ENCODE results near the gene ZFAND2A.
"Not testable (repeated sequence)": the region's sequence is repeated elsewhere in the genome, so short reads cannot be mapped to it uniquely, and the experiment has no call there.

The ZFAND2A gene

DNA sequence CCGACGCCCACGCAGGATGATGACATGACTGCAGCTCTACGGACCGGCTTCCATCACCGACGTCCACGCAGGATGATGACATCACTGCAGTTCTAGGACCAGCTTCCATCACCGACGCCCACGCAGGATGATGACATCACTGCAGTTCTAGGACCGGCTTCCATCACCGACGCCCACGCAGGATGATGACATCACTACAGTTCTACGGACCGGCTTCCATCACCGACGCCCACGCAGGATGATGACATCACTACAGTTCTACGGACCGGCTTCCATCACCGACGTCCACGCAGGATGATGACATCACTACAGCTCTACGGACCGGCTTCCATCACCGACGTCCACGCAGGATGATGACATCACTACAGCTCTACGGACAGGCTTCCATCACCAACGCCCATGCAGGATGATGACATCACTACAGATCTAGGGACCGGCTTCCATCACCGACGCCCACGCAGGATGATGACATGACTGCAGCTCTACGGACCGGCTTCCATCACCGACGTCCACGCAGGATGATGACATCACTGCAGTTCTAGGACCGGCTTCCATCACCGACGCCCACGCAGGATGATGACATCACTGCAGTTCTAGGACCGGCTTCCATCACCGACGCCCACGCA, 43.5 kb downstream of the ZFAND2A start:
- H3K4me3 Mint-ChIP-seq; DNase-seq (ENCODE audit: low spot score); H3K36me3 Mint-ChIP-seq (ENCODE audit: low read depth); H3K27ac Mint-ChIP-seq; H3K9me3 Mint-ChIP-seq; H3K4me1 Mint-ChIP-seq (ENCODE audit: low read depth); H3K27me3 Mint-ChIP-seq (ENCODE audit: low read depth): not testable (repeated sequence)

GRCh38 chr7:1115171-1116045, 44.6 kb downstream of the ZFAND2A start:
- not testable (repeated sequence) for H3K9me3 Mint-ChIP-seq; H3K4me1 Mint-ChIP-seq (ENCODE audit: low read depth); H3K27me3 Mint-ChIP-seq (ENCODE audit: low read depth); H3K4me3 Mint-ChIP-seq; H3K36me3 Mint-ChIP-seq (ENCODE audit: low read depth)
- H3K27ac Mint-ChIP-seq: peak overlapping the region; percentile 60
- DNase-seq (ENCODE audit: low spot score): peak; percentile 29

DNA sequence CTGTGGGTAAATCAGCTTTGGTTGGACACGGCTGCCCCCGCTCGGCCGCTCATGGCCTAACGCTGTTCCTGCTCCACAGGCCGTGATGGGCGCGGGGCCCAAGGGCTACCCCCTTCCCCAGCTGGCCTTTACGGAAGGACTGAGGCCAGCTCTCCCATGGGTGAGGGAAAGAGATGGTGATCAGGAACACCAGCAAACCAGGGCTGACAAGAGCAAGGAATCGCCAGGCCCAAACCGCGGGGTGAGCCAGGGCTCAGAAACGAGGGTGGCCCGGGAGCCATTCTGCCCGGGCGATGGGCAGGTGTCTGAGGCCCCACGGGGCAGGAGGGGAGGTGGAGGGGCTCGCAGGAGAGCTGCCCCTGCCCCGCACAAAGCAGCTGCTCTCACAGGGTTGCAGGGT, 45.5 kb downstream of the ZFAND2A start:
- H3K27ac Mint-ChIP-seq: no peak overlapping the region
- DNase-seq (ENCODE audit: low spot score): no peak
- H3K36me3 Mint-ChIP-seq (ENCODE audit: low read depth): no peaks in the 10 kb centered on the region
- H3K27me3 Mint-ChIP-seq (ENCODE audit: low read depth): no peaks in the 10 kb centered on the region
- H3K4me1 Mint-ChIP-seq (ENCODE audit: low read depth): peaks cover 3% of the 10 kb centered on the region
- H3K9me3 Mint-ChIP-seq: peaks cover 5% of the 10 kb centered on the region
- H3K4me3 Mint-ChIP-seq: no peak overlapping the region

DNA sequence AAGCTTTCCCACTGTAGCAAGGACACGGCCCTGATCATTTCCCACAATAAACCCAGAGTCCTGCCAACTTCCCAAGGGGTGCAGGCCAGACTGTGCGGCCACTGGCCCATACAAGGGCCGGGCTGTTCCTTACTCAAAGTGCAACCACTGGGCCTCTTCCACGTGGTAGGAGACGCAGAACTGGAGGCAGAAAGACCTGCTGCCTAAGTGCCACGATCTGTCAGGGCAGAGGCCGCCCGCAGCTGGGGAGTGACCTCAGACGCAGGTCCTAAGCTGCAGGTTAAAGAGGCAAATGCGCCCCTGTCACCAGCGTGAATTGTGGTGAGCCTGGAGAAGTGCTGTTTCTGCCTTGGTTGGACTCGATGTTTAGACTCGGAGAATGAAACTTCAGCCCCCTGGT, 45.9 kb downstream of the ZFAND2A start:
- Mint-ChIP-seq H3K4me1 (ENCODE audit: low read depth) (peaks cover under 1% of the 10 kb centered on the region), H3K9me3 (peaks cover 5% of the 10 kb centered on the region), H3K4me3 (no peak overlapping the region), H3K27ac (no peak overlapping the region), H3K27me3 (ENCODE audit: low read depth) (no peaks in the 10 kb centered on the region), H3K36me3 (ENCODE audit: low read depth) (no peaks in the 10 kb centered on the region)
- DNase-seq (ENCODE audit: low spot score): no peak

DNA sequence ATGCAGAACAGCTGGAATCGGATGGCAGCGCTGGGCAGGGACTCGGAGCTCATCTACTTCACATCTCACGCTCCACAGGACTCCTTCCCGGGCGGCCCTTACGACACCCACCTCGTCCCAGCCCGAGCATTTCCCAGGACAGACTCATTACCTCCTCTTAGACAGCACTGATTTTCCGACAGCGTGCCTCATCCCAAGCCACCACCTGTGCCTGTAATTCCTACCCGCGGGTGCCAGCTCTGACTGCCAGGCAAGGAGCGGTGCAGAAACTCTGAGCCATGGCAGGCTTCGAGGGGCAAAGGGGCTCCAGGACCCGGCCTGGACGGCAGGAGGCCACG, 46.5 kb downstream of the ZFAND2A start:
- H3K27me3 Mint-ChIP-seq (ENCODE audit: low read depth): no peaks in the 10 kb centered on the region
- peaks cover 5% of the 10 kb centered on the region for H3K9me3 Mint-ChIP-seq
- H3K27ac Mint-ChIP-seq: no peak overlapping the region
- no peak overlapping the region for H3K4me3 Mint-ChIP-seq
- DNase-seq (ENCODE audit: low spot score): no peak
- no peaks in the 10 kb centered on the region for H3K4me1 Mint-ChIP-seq (ENCODE audit: low read depth)
- H3K36me3 Mint-ChIP-seq (ENCODE audit: low read depth): no peaks in the 10 kb centered on the region

DNA sequence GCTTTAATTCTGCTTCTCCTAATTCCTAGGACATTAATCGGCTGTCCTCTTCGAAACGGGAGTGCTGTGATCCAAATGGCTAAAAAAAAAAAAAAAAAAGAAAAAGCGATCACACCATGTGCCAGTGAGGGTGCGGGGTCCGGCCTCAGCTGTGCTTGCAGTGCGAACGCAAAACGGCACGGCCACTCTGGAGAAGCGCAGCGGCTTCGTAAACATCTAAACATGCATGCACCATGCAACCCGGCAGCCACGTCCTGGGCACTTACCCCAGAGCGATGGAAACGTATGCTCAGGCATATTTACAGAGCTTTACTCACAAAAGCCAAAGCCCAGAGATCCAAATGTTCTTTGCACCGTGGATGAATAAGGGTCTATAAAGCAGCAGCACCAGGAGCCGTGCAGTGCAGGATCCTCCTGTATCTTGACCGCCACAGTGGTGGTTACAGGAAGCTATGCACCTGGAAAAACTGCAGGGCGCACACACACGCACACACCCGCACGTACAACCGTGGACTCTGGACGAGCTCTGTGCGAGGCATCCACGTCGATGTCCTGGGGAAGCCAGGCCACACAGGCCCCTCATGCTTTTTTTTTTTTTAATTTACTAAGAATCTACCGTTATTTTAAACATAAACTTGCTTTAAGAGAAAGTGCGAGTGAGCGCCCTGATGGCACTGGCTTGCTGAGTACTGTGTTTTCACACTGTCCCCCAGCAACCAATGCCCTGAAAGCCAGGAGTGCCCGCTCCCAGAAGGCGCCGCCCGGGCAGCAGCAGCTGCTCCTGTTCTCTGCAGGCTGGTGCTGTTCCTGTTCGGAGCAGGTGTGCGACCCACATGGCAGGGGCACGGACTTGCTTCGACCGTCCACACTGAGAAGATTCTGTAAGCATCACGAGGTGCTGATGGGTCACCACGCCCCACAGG, 47.1 kb downstream of the ZFAND2A start:
- Mint-ChIP-seq H3K36me3 (ENCODE audit: low read depth) (no peaks in the 10 kb centered on the region), H3K27ac (no peak overlapping the region), H3K4me3 (no peak overlapping the region), H3K27me3 (ENCODE audit: low read depth) (no peaks in the 10 kb centered on the region), H3K4me1 (ENCODE audit: low read depth) (no peaks in the 10 kb centered on the region), H3K9me3 (peaks cover 5% of the 10 kb centered on the region)
- DNase-seq (ENCODE audit: low spot score): no peak

DNA sequence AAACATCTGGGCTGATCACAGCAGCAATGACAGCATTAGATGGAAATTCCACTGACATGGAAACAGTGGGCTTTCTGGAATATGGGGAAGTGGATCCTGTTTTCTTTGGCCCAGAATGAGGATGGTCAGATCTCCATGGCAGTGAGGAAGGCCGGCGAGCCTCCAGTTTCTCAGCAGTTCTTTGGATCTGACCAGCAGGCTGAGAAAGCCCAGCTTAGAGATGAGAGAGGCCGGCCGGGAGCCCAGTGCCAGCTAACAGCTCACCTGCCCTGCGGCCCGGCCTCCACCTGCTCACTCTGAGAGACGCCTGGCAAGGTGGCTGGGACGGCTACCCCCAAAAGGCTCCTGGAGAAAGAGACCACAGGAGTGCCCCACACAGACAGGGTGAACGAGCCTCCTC, 47.9 kb downstream of the ZFAND2A start:
- no peak overlapping the region for H3K27ac Mint-ChIP-seq
- no peaks in the 10 kb centered on the region for H3K27me3 Mint-ChIP-seq (ENCODE audit: low read depth)
- H3K4me3 Mint-ChIP-seq: no peak overlapping the region
- H3K9me3 Mint-ChIP-seq: no peaks in the 10 kb centered on the region
- H3K36me3 Mint-ChIP-seq (ENCODE audit: low read depth): no peaks in the 10 kb centered on the region
- H3K4me1 Mint-ChIP-seq (ENCODE audit: low read depth): no peaks in the 10 kb centered on the region
- DNase-seq (ENCODE audit: low spot score): no peak

GRCh38 chr7:1111156-1111555, 48.8 kb downstream of the ZFAND2A start:
- Mint-ChIP-seq H3K4me3 (no peak overlapping the region), H3K9me3 (no peaks in the 10 kb centered on the region), H3K36me3 (ENCODE audit: low read depth) (no peaks in the 10 kb centered on the region), H3K27ac (no peak overlapping the region), H3K4me1 (ENCODE audit: low read depth) (no peaks in the 10 kb centered on the region), H3K27me3 (ENCODE audit: low read depth) (no peaks in the 10 kb centered on the region)
- no peak for DNase-seq (ENCODE audit: low spot score)

DNA sequence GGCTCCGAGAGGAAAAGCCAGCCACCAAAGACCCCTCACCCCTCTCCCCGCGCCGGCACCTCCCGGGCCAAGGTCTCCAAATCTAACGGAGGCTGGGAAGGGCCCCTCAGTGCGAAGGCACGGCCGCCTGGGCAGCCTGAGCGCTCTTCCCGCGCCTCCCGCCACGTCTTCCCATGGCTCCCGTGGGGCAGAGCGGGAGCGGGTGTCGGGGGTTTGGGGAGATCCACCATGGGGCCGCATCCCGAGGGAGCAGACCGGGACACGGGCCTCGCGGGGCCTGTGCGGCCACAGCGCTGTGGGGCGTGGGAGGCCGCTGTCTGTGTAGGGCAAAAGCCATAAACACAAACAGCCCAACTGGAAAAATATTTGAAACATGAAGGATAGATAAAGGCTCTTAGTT, 49.6 kb downstream of the ZFAND2A start:
- Mint-ChIP-seq H3K27me3 (ENCODE audit: low read depth) (no peaks in the 10 kb centered on the region), H3K4me3 (no peak overlapping the region), H3K4me1 (ENCODE audit: low read depth) (no peaks in the 10 kb centered on the region), H3K27ac (no peak overlapping the region), H3K9me3 (no peaks in the 10 kb centered on the region), H3K36me3 (ENCODE audit: low read depth) (no peaks in the 10 kb centered on the region)
- DNase-seq (ENCODE audit: low spot score): no peak

GRCh38 chr7:1109581-1110310, 50.2 kb downstream of the ZFAND2A start:
- Mint-ChIP-seq H3K36me3 (ENCODE audit: low read depth) (no peaks in the 10 kb centered on the region), H3K27me3 (ENCODE audit: low read depth) (no peaks in the 10 kb centered on the region), H3K27ac (no peak overlapping the region), H3K9me3 (no peaks in the 10 kb centered on the region), H3K4me1 (ENCODE audit: low read depth) (peaks cover 4% of the 10 kb centered on the region), H3K4me3 (no peak overlapping the region)
- no peak for DNase-seq (ENCODE audit: low spot score)

DNA sequence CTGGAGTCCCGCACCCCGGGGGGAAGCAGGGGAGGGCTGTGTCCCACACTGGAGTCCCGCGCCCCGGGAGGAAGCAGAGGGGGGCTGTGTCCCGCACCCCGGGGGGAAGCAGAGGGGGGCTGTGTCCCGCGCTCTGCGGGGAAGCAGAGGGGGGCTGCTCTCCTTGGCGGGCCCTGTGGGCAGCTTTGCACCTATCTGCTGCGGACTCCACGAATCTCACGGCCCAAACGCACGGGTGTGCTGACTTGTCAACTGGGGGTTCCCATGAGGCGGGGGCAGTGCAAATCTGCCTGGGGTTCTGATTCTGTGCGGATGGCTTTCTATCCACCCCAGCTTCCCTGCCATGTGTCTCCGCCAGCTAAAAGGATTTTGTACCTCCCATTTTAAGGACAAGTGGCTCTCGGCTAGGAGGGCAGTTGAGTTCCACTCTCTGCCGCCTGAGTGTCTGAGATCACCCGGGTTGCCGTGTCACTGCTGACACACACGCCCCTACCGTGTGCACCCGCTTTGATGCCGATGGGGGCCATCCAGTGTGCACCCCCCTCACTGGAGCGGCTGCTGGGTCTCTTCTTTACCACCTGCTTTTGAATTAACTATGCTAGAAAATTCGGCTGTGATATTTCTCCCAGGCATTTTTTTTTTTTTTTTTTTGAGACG, 51.6 kb downstream of the ZFAND2A start:
- Mint-ChIP-seq H3K4me3 (no peak overlapping the region), H3K27me3 (ENCODE audit: low read depth) (no peaks in the 10 kb centered on the region), H3K9me3 (no peaks in the 10 kb centered on the region), H3K4me1 (ENCODE audit: low read depth) (peaks cover 14% of the 10 kb centered on the region), H3K27ac (no peak overlapping the region), H3K36me3 (ENCODE audit: low read depth) (no peaks in the 10 kb centered on the region)
- DNase-seq (ENCODE audit: low spot score): no peak

- Mint-ChIP-seq H3K4me3 (no peak overlapping the region), H3K9me3 (no peaks in the 10 kb centered on the region), H3K27ac (no peak overlapping the region), H3K4me1 (ENCODE audit: low read depth) (peaks cover 20% of the 10 kb centered on the region), H3K36me3 (ENCODE audit: low read depth) (no peaks in the 10 kb centered on the region), H3K27me3 (ENCODE audit: low read depth) (no peaks in the 10 kb centered on the region)
- no peak for DNase-seq (ENCODE audit: low spot score)
Observed at GRCh38 chr7:1106793-1107421, 53.1 kb downstream of the ZFAND2A start.
